Measurements from ENCODE around the gene AP4S1.

The AP4S1 gene

GRCh38 chr14:31006703-31007102 is 18.7 kb upstream of the AP4S1 start:
- Histone ChIP-seq H3K36me3 (ENCODE audit: control insufficient read depth in 1 of 2, insufficient read depth in 2 of 2, low read depth in 1 of 2, low read length in 2 of 2) (peaks cover 15 to 41% of the 10 kb centered on the region in 2 experiments), H3K9ac (ENCODE audit: low read length) (no peak overlapping the region), H3K23ac (ENCODE audit: low read length in 2 of 2) (no peak overlapping the region), H2BK15ac (ENCODE audit: low read depth, poor library complexity, severe bottlenecking) (no peak overlapping the region), H3K4me3 (ENCODE audit: insufficient read depth in 1 of 2, low read depth in 1 of 2, low read length in 2 of 2) (no peak overlapping the region), H3K4me1 (ENCODE audit: control insufficient read depth, insufficient read depth, low read depth, low read length) (peaks cover 8% of the 10 kb centered on the region), H3K9me3 (ENCODE audit: control insufficient read depth, low read length) (no peaks in the 10 kb centered on the region), H3K14ac (ENCODE audit: low read length in 2 of 2) (no peak overlapping the region), H2BK120ac (ENCODE audit: low read depth, low read length) (no peak overlapping the region), H2AFZ (ENCODE audit: low read depth, low read length) (no peak overlapping the region), H3K4ac (ENCODE audit: low read depth in 1 of 2, low read length in 2 of 2) (no peak overlapping the region), H4K91ac (ENCODE audit: low read length) (no peak overlapping the region), H4K8ac (ENCODE audit: low read length) (no peak overlapping the region), H2BK5ac (ENCODE audit: low read depth, low read length, poor library complexity, severe bottlenecking) (no peak overlapping the region), H3K18ac (ENCODE audit: low read depth in 1 of 2, low read length in 2 of 2) (no peak overlapping the region), H3K27me3 (ENCODE audit: control insufficient read depth in 1 of 2, insufficient read depth in 1 of 2, low read length in 2 of 2) (no peaks in the 10 kb centered on the region), H2AK5ac (ENCODE audit: low read length, severe bottlenecking) (no peak overlapping the region), H3K79me1 (replicated peaks; ENCODE audit: low read length, poor library complexity, severe bottlenecking) (peaks cover 5% of the 10 kb centered on the region), H3K27ac (ENCODE audit: low read length, poor library complexity, severe bottlenecking) (no peak overlapping the region), H3K4me2 (ENCODE audit: low read length, poor library complexity, severe bottlenecking) (no peak overlapping the region), H2BK12ac (ENCODE audit: low read length in 2 of 2) (no peak overlapping the region)
- no CpG with 5 or more reads among the region's 1 CpG for WGBS
- no peak for DNase-seq

- no peak overlapping the region for H2AK5ac ChIP-seq (ENCODE audit: low read length, severe bottlenecking)
- no peak overlapping the region for H4K91ac ChIP-seq (ENCODE audit: low read length)
- no peak overlapping the region for H3K23ac ChIP-seq (ENCODE audit: low read length in 2 of 2)
- no peak overlapping the region for H2BK120ac ChIP-seq (ENCODE audit: low read depth, low read length)
- no peak overlapping the region for H3K14ac ChIP-seq (ENCODE audit: low read length in 2 of 2)
- DNase-seq, result no peak
- H2AFZ ChIP-seq (ENCODE audit: low read depth, low read length), result no peak overlapping the region
- H2BK12ac ChIP-seq (ENCODE audit: low read length in 2 of 2), result no peak overlapping the region
- H3K4me2 ChIP-seq (ENCODE audit: low read length, poor library complexity, severe bottlenecking), result no peak overlapping the region
- no peaks in the 10 kb centered on the region for H3K79me1 ChIP-seq (replicated peaks; ENCODE audit: low read length, poor library complexity, severe bottlenecking)
- H3K27me3 ChIP-seq (ENCODE audit: control insufficient read depth in 1 of 2, insufficient read depth in 1 of 2, low read length in 2 of 2), result no peaks in the 10 kb centered on the region
- H3K9me3 ChIP-seq (ENCODE audit: control insufficient read depth, low read length), result no peaks in the 10 kb centered on the region
- H3K4me3 ChIP-seq (ENCODE audit: insufficient read depth in 1 of 2, low read depth in 1 of 2, low read length in 2 of 2), result no peak overlapping the region
- H4K8ac ChIP-seq (ENCODE audit: low read length), result no peak overlapping the region
- H3K4me1 ChIP-seq (ENCODE audit: control insufficient read depth, insufficient read depth, low read depth, low read length), result peaks cover 8% of the 10 kb centered on the region
- H3K27ac ChIP-seq (ENCODE audit: low read length, poor library complexity, severe bottlenecking), result no peak overlapping the region
- H3K4ac ChIP-seq (ENCODE audit: low read depth in 1 of 2, low read length in 2 of 2), result no peak overlapping the region
- WGBS, result 90% methylated on average over 1 of the region's 3 CpGs
- no peak overlapping the region for H3K18ac ChIP-seq (ENCODE audit: low read depth in 1 of 2, low read length in 2 of 2)
- no peak overlapping the region for H2BK5ac ChIP-seq (ENCODE audit: low read depth, low read length, poor library complexity, severe bottlenecking)
- peaks cover 13 to 42% of the 10 kb centered on the region in 2 experiments for H3K36me3 ChIP-seq (ENCODE audit: control insufficient read depth in 1 of 2, insufficient read depth in 2 of 2, low read depth in 1 of 2, low read length in 2 of 2)
- no peak overlapping the region for H2BK15ac ChIP-seq (ENCODE audit: low read depth, poor library complexity, severe bottlenecking)
- H3K9ac ChIP-seq (ENCODE audit: low read length), result no peak overlapping the region
Observed at GRCh38 chr14:31009836-31010574, 15.4 kb upstream of the AP4S1 start.

GRCh38 chr14:31010935-31011334 is 14.5 kb upstream of the AP4S1 start:
- Histone ChIP-seq H3K27me3 (ENCODE audit: control insufficient read depth in 1 of 2, insufficient read depth in 1 of 2, low read length in 2 of 2) (no peaks in the 10 kb centered on the region), H2BK5ac (ENCODE audit: low read depth, low read length, poor library complexity, severe bottlenecking) (no peak overlapping the region), H3K36me3 (ENCODE audit: control insufficient read depth in 1 of 2, insufficient read depth in 2 of 2, low read depth in 1 of 2, low read length in 2 of 2) (peaks cover 8 to 33% of the 10 kb centered on the region in 2 experiments), H2AFZ (ENCODE audit: low read depth, low read length) (no peak overlapping the region), H3K23ac (ENCODE audit: low read length in 2 of 2) (no peak overlapping the region), H3K79me1 (replicated peaks; ENCODE audit: low read length, poor library complexity, severe bottlenecking) (no peaks in the 10 kb centered on the region), H3K4me3 (ENCODE audit: insufficient read depth in 1 of 2, low read depth in 1 of 2, low read length in 2 of 2) (no peak overlapping the region), H4K8ac (ENCODE audit: low read length) (no peak overlapping the region), H3K27ac (ENCODE audit: low read length, poor library complexity, severe bottlenecking) (no peak overlapping the region), H2AK5ac (ENCODE audit: low read length, severe bottlenecking) (no peak overlapping the region), H3K18ac (ENCODE audit: low read depth in 1 of 2, low read length in 2 of 2) (no peak overlapping the region), H3K9ac (ENCODE audit: low read length) (no peak overlapping the region), H3K4me1 (ENCODE audit: control insufficient read depth, insufficient read depth, low read depth, low read length) (peaks cover 4% of the 10 kb centered on the region), H3K4me2 (ENCODE audit: low read length, poor library complexity, severe bottlenecking) (no peak overlapping the region), H2BK15ac (ENCODE audit: low read depth, poor library complexity, severe bottlenecking) (no peak overlapping the region), H3K4ac (ENCODE audit: low read depth in 1 of 2, low read length in 2 of 2) (no peak overlapping the region), H2BK12ac (ENCODE audit: low read length in 2 of 2) (no peak overlapping the region), H2BK120ac (ENCODE audit: low read depth, low read length) (no peak overlapping the region), H3K14ac (ENCODE audit: low read length in 2 of 2) (no peak overlapping the region), H4K91ac (ENCODE audit: low read length) (no peak overlapping the region), H3K9me3 (ENCODE audit: control insufficient read depth, low read length) (no peaks in the 10 kb centered on the region)
- DNase-seq, result no peak
- WGBS, result 94% methylated on average over 2 of the region's 3 CpGs

GRCh38 chr14:31013841-31014240 is 11.6 kb upstream of the AP4S1 start:
- Histone ChIP-seq H3K36me3 (ENCODE audit: control insufficient read depth in 1 of 2, insufficient read depth in 2 of 2, low read depth in 1 of 2, low read length in 2 of 2) (peaks cover 13 to 27% of the 10 kb centered on the region in 2 experiments), H4K91ac (ENCODE audit: low read length) (no peak overlapping the region), H2BK120ac (ENCODE audit: low read depth, low read length) (no peak overlapping the region), H3K9ac (ENCODE audit: low read length) (no peak overlapping the region), H3K4me3 (ENCODE audit: insufficient read depth in 1 of 2, low read depth in 1 of 2, low read length in 2 of 2) (no peak overlapping the region), H2BK12ac (ENCODE audit: low read length in 2 of 2) (no peak overlapping the region), H2BK5ac (ENCODE audit: low read depth, low read length, poor library complexity, severe bottlenecking) (no peak overlapping the region), H3K27ac (ENCODE audit: low read length, poor library complexity, severe bottlenecking) (no peak overlapping the region), H3K4me2 (ENCODE audit: low read length, poor library complexity, severe bottlenecking) (no peak overlapping the region), H3K4ac (ENCODE audit: low read depth in 1 of 2, low read length in 2 of 2) (no peak overlapping the region), H3K18ac (ENCODE audit: low read depth in 1 of 2, low read length in 2 of 2) (no peak overlapping the region), H3K79me1 (replicated peaks; ENCODE audit: low read length, poor library complexity, severe bottlenecking) (no peaks in the 10 kb centered on the region), H3K14ac (ENCODE audit: low read length in 2 of 2) (no peak overlapping the region), H2AFZ (ENCODE audit: low read depth, low read length) (no peak overlapping the region), H2BK15ac (ENCODE audit: low read depth, poor library complexity, severe bottlenecking) (no peak overlapping the region), H3K4me1 (ENCODE audit: control insufficient read depth, insufficient read depth, low read depth, low read length) (peaks cover 4% of the 10 kb centered on the region), H2AK5ac (ENCODE audit: low read length, severe bottlenecking) (no peak overlapping the region), H4K8ac (ENCODE audit: low read length) (no peak overlapping the region), H3K23ac (ENCODE audit: low read length in 2 of 2) (no peak overlapping the region), H3K27me3 (ENCODE audit: control insufficient read depth in 1 of 2, insufficient read depth in 1 of 2, low read length in 2 of 2) (no peaks in the 10 kb centered on the region), H3K9me3 (ENCODE audit: control insufficient read depth, low read length) (no peaks in the 10 kb centered on the region)
- WGBS, result 100% methylated on average over 3 of the region's 4 CpGs
- no peak for DNase-seq

Measured in mesenchymal stem cell (in vitro differentiated cells and primary cell).